SU-DHL-6 (cell line): ENCODE measurements around the gene SPATC1L.

Experiments
- CTCF ChIP-seq: fragments of 200-600 bp; sonication (generic); IDR thresholded peaks from one replicate; pipeline ENCODE4 v1.5.1; 2017; ENCODE audit warnings: antibody characterized with exemption, mild to moderate bottlenecking, low read length, moderate library complexity; ENCODE audit not compliant: insufficient read depth, poor library complexity, severe bottlenecking
- EZH2phosphoT487 ChIP-seq: fragments of 200-600 bp; sonication (generic), shearing (Covaris generic); conservative IDR thresholded peaks from 2 replicates; pipeline ENCODE4 v1.6.1; 2018; ENCODE audit warnings: mild to moderate bottlenecking, antibody characterized with exemption, low read length, moderate library complexity, mixed read lengths

- TF ChIP-seq CTCF (no peak), EZH2phosphoT487 (no peak)
Observed at GRCh38 chr21:46159841-46160656, 24.2 kb downstream of the SPATC1L start.
